GM19043 (cell line): ENCODE results near the gene C1QTNF3.
"Not testable (repeated sequence)": the region's sequence is repeated elsewhere in the genome, so short reads cannot be mapped to it uniquely, and the experiment has no call there.

ENCODE experiments used
- ATAC-seq: cut with Tn5 transposase; IDR thresholded peaks from one replicate; pipeline ENCODE4 v1.9.1; 2021; ENCODE audit warnings: low read depth; ENCODE audit not compliant: unreplicated experiment

C1QTNF3 gene

GRCh38 chr5:34053133-34053532, 10.1 kb upstream of the C1QTNF3 start:
- ATAC-seq, result no peak

- ATAC-seq, result no peak
Measured at GRCh38 chr5:34051374-34051980, 8.5 kb upstream of the C1QTNF3 start.

- no peak for ATAC-seq
Measured at GRCh38 chr5:34047774-34048572, 5.0 kb upstream of the C1QTNF3 start.

GRCh38 chr5:34047143-34047542, 4.1 kb upstream of the C1QTNF3 start:
- no peak for ATAC-seq

- no peak for ATAC-seq
Measured at GRCh38 chr5:34045996-34046395, 3.0 kb upstream of the C1QTNF3 start.

GRCh38 chr5:34045023-34045422, 2.0 kb upstream of the C1QTNF3 start:
- ATAC-seq, result no peak

GRCh38 chr5:34042321-34042720, 692 bp downstream of the C1QTNF3 start:
- ATAC-seq, result no peak

- ATAC-seq, result peak; percentile 50
Measured at GRCh38 chr5:34041247-34041972, 1.6 kb downstream of the C1QTNF3 start.

GRCh38 chr5:34040472-34040871, 2.5 kb downstream of the C1QTNF3 start:
- no peak for ATAC-seq

GRCh38 chr5:34039398-34040157, 3.4 kb downstream of the C1QTNF3 start:
- ATAC-seq, result no peak

- ATAC-seq, result no peak
Measured at GRCh38 chr5:34038838-34039237, 4.2 kb downstream of the C1QTNF3 start.

GRCh38 chr5:34038390-34038789, 4.6 kb downstream of the C1QTNF3 start:
- no peak for ATAC-seq

GRCh38 chr5:34037726-34038125, 5.3 kb downstream of the C1QTNF3 start:
- no peak for ATAC-seq

GRCh38 chr5:34035756-34036155, 7.3 kb downstream of the C1QTNF3 start:
- ATAC-seq, result no peak

- ATAC-seq, result peak; percentile 51
Measured at GRCh38 chr5:34034534-34035327, 8.3 kb downstream of the C1QTNF3 start.

- no peak for ATAC-seq
Measured at GRCh38 chr5:34031966-34032365, 11.0 kb downstream of the C1QTNF3 start.

- no peak for ATAC-seq
Measured at GRCh38 chr5:34031117-34031516, 11.9 kb downstream of the C1QTNF3 start.

GRCh38 chr5:34030585-34030984, 12.4 kb downstream of the C1QTNF3 start:
- not testable (repeated sequence) for ATAC-seq

- no peak for ATAC-seq
Measured at GRCh38 chr5:34030048-34030447, 13.0 kb downstream of the C1QTNF3 start.

GRCh38 chr5:34028349-34028748, 14.7 kb downstream of the C1QTNF3 start:
- no peak for ATAC-seq
